Choroid plexus epithelial cell (primary cell): ENCODE measurements around the gene CNOT6L.

Experiments used
- DNase-seq: peaks from one replicate; pipeline ENCODE4 v3.0.0-alpha.2; 2010; ENCODE audit warnings: low read depth
- H3K4me3 ChIP-seq: 2 replicates; pipeline ENCODE4 v1.5.1; 2011; ENCODE audit warnings: low read depth, mild to moderate bottlenecking, control low read depth, low read length, moderate library complexity
- CTCF ChIP-seq: conservative IDR thresholded peaks from 2 replicates; pipeline ENCODE4 v1.5.1; 2011; ENCODE audit warnings: low read depth, mild to moderate bottlenecking, control low read depth, inconsistent platforms, low read length, moderate library complexity

Gene CNOT6L

GRCh38 chr4:77844363-77844762 lies 25.2 kb upstream of the CNOT6L start:
- no peak overlapping the region for H3K4me3 ChIP-seq
- no peak for DNase-seq
- TF ChIP-seq CTCF = no peak

- no peak overlapping the region for H3K4me3 ChIP-seq
- no peak for DNase-seq
- TF ChIP-seq CTCF = no peak
Measured at GRCh38 chr4:77843628-77844027, 24.5 kb upstream of the CNOT6L start.

GRCh38 chr4:77834403-77834802 lies 15.2 kb upstream of the CNOT6L start:
- no peak for DNase-seq
- TF ChIP-seq CTCF = no peak
- no peak overlapping the region for H3K4me3 ChIP-seq

- TF ChIP-seq CTCF = no peak
- no peak overlapping the region for H3K4me3 ChIP-seq
- no peak for DNase-seq
Measured at GRCh38 chr4:77833126-77833724, 14.1 kb upstream of the CNOT6L start.

GRCh38 chr4:77827343-77827742 lies 8.2 kb upstream of the CNOT6L start:
- no peak for DNase-seq
- no peak for TF ChIP-seq CTCF
- H3K4me3 ChIP-seq = no peak overlapping the region

- no peak for TF ChIP-seq CTCF
- H3K4me3 ChIP-seq = no peak overlapping the region
Measured at GRCh38 chr4:77826275-77826674, 7.1 kb upstream of the CNOT6L start.

GRCh38 chr4:77821775-77822174 lies 2.6 kb upstream of the CNOT6L start:
- TF ChIP-seq CTCF = no peak
- no peak for DNase-seq
- no peak overlapping the region for H3K4me3 ChIP-seq

More at GRCh38 chr4:77826275-77826674, 7.1 kb upstream of the CNOT6L start:
- no peak for DNase-seq
